GM18909 (cell line): ENCODE data around the gene PYGM.
"Not testable (repeated sequence)": the region's sequence is repeated elsewhere in the genome, so short reads cannot be mapped to it uniquely, and the experiment has no call there.

Source experiments
- ATAC-seq: cut with Tn5 transposase; IDR thresholded peaks from one replicate; pipeline ENCODE4 v1.9.1; 2021; ENCODE audit warnings: mild to moderate bottlenecking; ENCODE audit not compliant: unreplicated experiment, poor library complexity

Gene PYGM

DNA sequence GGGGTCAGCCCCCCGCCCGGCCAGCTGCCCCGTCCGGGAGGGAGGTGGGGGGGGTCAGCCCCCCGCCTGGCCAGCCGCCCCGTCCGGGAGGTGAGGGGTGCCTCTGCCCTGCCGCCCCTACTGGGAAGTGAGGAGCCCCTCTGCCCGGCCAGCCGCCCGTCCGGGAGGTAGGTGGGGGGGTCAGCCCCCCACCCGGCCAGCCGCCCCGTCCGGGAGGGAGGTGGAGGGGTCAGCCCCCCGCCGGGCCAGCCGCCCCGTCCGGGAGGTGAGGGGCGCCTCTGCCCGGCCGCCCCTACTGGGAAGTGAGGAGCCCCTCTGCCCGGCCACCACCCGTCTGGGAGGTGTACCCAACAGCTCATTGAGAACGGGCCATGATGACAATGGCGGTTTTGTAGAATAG is 57.8 kb downstream of the PYGM start:
- ATAC-seq, result not testable (repeated sequence)

- no peak for ATAC-seq
Observed at GRCh38 chr11:64698427-64698826, 61.3 kb downstream of the PYGM start.

- ATAC-seq, result no peak
Observed at GRCh38 chr11:64697663-64698375, 62.0 kb downstream of the PYGM start.
